ENCODE results near the gene TMEM50B. TPM values are rescaled to one million over a fixed set of nuclear protein-coding genes. Genes with fewer than 3 reads are reported as not detected.

Gene TMEM50B
- total RNA-seq, 1 donor, result 33.4 TPM

GRCh38 chr21:33492571-33492970, 12.8 kb upstream of the TMEM50B start:
- peak; percentile 60 for DNase-seq (ENCODE audit: low read depth)
- no peak overlapping the region for H3K4me3 ChIP-seq (ENCODE audit: low read depth, low read length)
- no peak for TF ChIP-seq CTCF (IDR thresholded peaks at IDR 0.05; ENCODE audit: insufficient read depth, low read length)

GRCh38 chr21:33491373-33492102, 11.8 kb upstream of the TMEM50B start, which contains the start of gene DNAJC28:
TSS of gene DNAJC28 (minus strand) at chr21:33491716. CDS start at chr21:33489393, 2,323 bp downstream.
- peak; percentile 94 for DNase-seq (ENCODE audit: low read depth)
- no peak for TF ChIP-seq CTCF (IDR thresholded peaks at IDR 0.05; ENCODE audit: insufficient read depth, low read length)
- H3K4me3 ChIP-seq (ENCODE audit: low read depth, low read length), result peak within 1 kb of the TSS; percentile 95

GRCh38 chr21:33490991-33491372, 11.2 kb upstream of the TMEM50B start:
- H3K4me3 ChIP-seq (ENCODE audit: low read depth, low read length), result peak overlapping the region; percentile 95
- TF ChIP-seq CTCF (IDR thresholded peaks at IDR 0.05; ENCODE audit: insufficient read depth, low read length), result no peak
- peak; percentile 23 for DNase-seq (ENCODE audit: low read depth)

GRCh38 chr21:33488936-33489335, 9.2 kb upstream of the TMEM50B start:
- TF ChIP-seq CTCF (IDR thresholded peaks at IDR 0.05; ENCODE audit: insufficient read depth, low read length), result no peak
- H3K4me3 ChIP-seq (ENCODE audit: low read depth, low read length), result no peak overlapping the region
- DNase-seq (ENCODE audit: low read depth), result no peak

GRCh38 chr21:33487996-33488395, 8.2 kb upstream of the TMEM50B start:
- H3K4me3 ChIP-seq (ENCODE audit: low read depth, low read length), result no peak overlapping the region
- DNase-seq (ENCODE audit: low read depth), result no peak
- no peak for TF ChIP-seq CTCF (IDR thresholded peaks at IDR 0.05; ENCODE audit: insufficient read depth, low read length)

GRCh38 chr21:33481314-33481943, 1.7 kb upstream of the TMEM50B start:
- H3K4me3 ChIP-seq (ENCODE audit: low read depth, low read length), result no peak overlapping the region
- DNase-seq (ENCODE audit: low read depth), result no peak
- TF ChIP-seq CTCF (IDR thresholded peaks at IDR 0.05; ENCODE audit: insufficient read depth, low read length), result no peak

Measured in fibroblast of the aortic adventitia (primary cell).